Subcutaneous adipose tissue (tissue), 4 donors: ENCODE data around the gene PRSS53. TPM values are rescaled to one million over a fixed set of nuclear protein-coding genes. Genes with fewer than 3 reads are reported as not detected.

Source experiments
- CTCF ChIP-seq: fragments of 450-650 bp; IDR thresholded peaks from one replicate; pipeline ENCODE4 v1.5.1; 2016; ENCODE audit warnings: low read depth, mild to moderate bottlenecking, control low read depth, antibody characterized with exemption, moderate library complexity
- total RNA-seq, 4 donors: library from RNA; depleted of rRNA; stranded (reverse); fragments of >200 nt; gene quantifications; one replicate each; pipeline ENCODE4 v1.1.0, GENCODE V29; 2016

Gene PRSS53
- total RNA-seq, 4 donors from 2014 or later: 1.5 to 3.2 (median 1.8) TPM

- no peak for TF ChIP-seq CTCF
These were observed 5.8 kb upstream of the PRSS53 start, which contains the start of gene VKORC1 for GRCh38 chr16:31094424-31095120. VKORC1 (minus strand) TSS chr16:31094797; CDS start chr16:31094729, 68 bp downstream.

GRCh38 chr16:31094088-31094423 is 5.3 kb upstream of the PRSS53 start:
- TF ChIP-seq CTCF: no peak

DNA sequence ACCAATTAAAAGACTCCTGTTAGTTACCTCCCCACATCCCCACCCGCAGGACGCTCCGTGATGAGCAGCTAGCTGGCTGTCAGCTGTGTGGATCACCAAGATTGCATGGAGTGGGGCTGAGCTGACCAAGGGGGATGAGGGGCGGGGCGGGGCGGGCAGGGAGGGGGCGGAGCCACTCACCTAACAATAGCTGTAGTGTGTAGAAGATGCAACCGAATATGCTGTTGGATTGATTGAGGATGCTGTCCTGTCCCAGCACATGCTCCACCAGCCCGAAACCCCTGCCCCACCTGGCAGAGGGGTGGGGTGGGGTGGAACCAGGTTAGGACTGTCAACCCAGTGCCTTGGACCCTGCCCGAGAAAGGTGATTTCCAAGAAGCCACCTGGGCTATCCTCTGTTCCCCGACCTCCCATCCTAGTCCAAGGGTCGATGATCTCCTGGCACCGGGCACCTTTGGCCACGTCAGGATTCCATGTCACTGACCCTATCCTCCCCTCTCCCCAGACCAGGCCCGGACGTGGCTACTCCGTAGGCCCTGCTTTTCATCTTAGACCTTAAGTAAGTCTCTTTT is 4.5 kb upstream of the PRSS53 start:
- no peak for TF ChIP-seq CTCF

GRCh38 chr16:31092330-31092729 is 3.6 kb upstream of the PRSS53 start:
- TF ChIP-seq CTCF: no peak

- no peak for TF ChIP-seq CTCF
These were observed 1.8 kb upstream of the PRSS53 start for GRCh38 chr16:31090540-31090939.

DNA sequence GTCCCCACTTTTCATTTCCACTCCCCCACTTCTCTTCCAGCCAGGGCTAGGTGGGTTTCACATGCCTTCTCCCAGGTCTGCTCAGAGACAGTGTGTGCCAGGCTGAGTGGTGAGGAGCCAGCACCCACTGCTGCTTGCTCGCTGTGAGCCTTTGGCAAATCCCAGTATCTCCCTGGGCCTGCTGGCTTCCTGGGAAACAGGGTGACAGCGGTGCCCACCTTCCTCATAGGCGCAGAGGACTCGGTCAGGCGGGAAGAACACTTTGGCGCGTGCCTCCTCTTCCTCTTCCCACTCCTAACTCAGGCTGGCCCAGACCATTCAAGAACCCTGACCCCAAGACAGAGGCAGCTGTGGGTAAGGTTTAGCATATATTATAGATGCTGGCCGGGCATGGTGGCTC is 456 bp upstream of the PRSS53 start:
- TF ChIP-seq CTCF: no peak

DNA sequence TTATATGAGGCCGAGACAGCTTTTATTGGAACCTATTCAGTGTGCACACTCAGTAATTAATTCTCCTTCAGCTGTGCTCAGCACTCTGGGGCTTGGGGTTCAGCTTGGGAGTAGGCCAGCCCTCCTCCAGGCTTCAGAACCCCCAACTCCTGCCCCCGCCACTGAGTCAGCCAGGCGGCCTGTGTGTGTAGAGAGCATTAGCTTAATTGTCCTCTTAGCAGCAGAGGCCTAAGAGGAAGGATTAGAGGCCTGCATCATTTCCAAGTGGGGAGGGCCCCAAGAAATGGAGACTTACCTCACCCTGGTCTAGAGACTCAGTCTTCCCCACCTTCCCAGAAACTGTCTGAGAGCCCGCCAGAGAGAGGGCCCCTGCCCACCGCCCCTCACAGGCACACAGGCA is 772 bp downstream of the PRSS53 start:
- no peak for TF ChIP-seq CTCF
